HL-60 (cell line): Measurements from ENCODE around the gene NEU2.

Experiments used
- DNase-seq, 2 experiments: peaks; one replicate each; pipeline ENCODE4 v3.0.0-alpha.2; 2010 to 2020; ENCODE audit warnings: low read depth in 1 of 2, low spot score in 1 of 2
- H3K27ac ChIP-seq: fragments of 250-450 bp; sonication (Bioruptor Pico); replicated peaks from 2 replicates; pipeline ENCODE4 v1.5.1; 2020; ENCODE audit warnings: mild to moderate bottlenecking, moderate library complexity
- H3K27me3 ChIP-seq: fragments of 250-450 bp; sonication (Bioruptor Pico); 2 replicates; pipeline ENCODE4 v1.5.1; 2021; ENCODE audit warnings: mild to moderate bottlenecking, moderate library complexity; ENCODE audit not compliant: insufficient read depth, poor library complexity, severe bottlenecking
- H3K4me3 ChIP-seq: replicated peaks from 2 replicates; pipeline ENCODE4 v1.5.1; 2011; ENCODE audit warnings: mild to moderate bottlenecking, control low read depth, low read length; ENCODE audit not compliant: insufficient read depth
- CTCF ChIP-seq: IDR thresholded peaks from one replicate; pipeline ENCODE4 v1.5.1; 2011; ENCODE audit warnings: low read length, control low read depth, inconsistent platforms; ENCODE audit not compliant: insufficient read depth
- GABPA ChIP-seq: IDR thresholded peaks from 2 replicates; pipeline ENCODE4 v1.6.1; 2012; ENCODE audit warnings: low read depth
- POLR2AphosphoS5 ChIP-seq: IDR thresholded peaks from 2 replicates; pipeline ENCODE4 v1.6.1; 2012; ENCODE audit warnings: low read depth
- REST ChIP-seq: IDR thresholded peaks from 2 replicates; pipeline ENCODE4 v1.6.1; 2012; ENCODE audit warnings: low read depth; ENCODE audit not compliant: insufficient replicate concordance
- SPI1 ChIP-seq: IDR thresholded peaks from 2 replicates; pipeline ENCODE4 v1.6.1; 2012; ENCODE audit warnings: low read depth, mild to moderate bottlenecking, borderline replicate concordance

The NEU2 gene

GRCh38 chr2:233003658-233004555 lies 28.6 kb upstream of the NEU2 start:
- Histone ChIP-seq H3K27ac (no peak overlapping the region), H3K27me3 (no peaks in the 10 kb centered on the region), H3K4me3 (no peak overlapping the region)
- DNase-seq = no peak
- TF ChIP-seq POLR2AphosphoS5 (no peak), CTCF (no peak), SPI1 (no peak), REST (no peak), GABPA (no peak)

- Histone ChIP-seq H3K27me3 (no peaks in the 10 kb centered on the region), H3K27ac (no peak overlapping the region), H3K4me3 (no peak overlapping the region)
- TF ChIP-seq POLR2AphosphoS5 (no peak), CTCF (no peak), SPI1 (no peak), REST (no peak), GABPA (no peak)
- DNase-seq = no peak
Measured at GRCh38 chr2:233005096-233005495, 27.4 kb upstream of the NEU2 start.

- H3K4me3 ChIP-seq = no peak overlapping the region
- no peak overlapping the region for H3K27ac ChIP-seq
- no peak for DNase-seq
Measured at GRCh38 chr2:233006648-233007047, 25.8 kb upstream of the NEU2 start.

More at GRCh38 chr2:233006648-233007047, 25.8 kb upstream of the NEU2 start:
- no peaks in the 10 kb centered on the region for H3K27me3 ChIP-seq
- TF ChIP-seq GABPA (no peak), CTCF (no peak), SPI1 (no peak), POLR2AphosphoS5 (no peak), REST (no peak)
